ENCODE measurements around the gene ACBD3.

ACBD3 gene

GRCh38 chr1:226111883-226112261 is 74.7 kb downstream of the ACBD3 start:
- no peak for DNase-seq (ENCODE audit: low read depth)

GRCh38 chr1:226111098-226111882 is 75.3 kb downstream of the ACBD3 start:
- no peak for DNase-seq (ENCODE audit: low read depth)

- DNase-seq (ENCODE audit: low read depth) = peak; percentile 27
Observed at GRCh38 chr1:226110249-226111097, 76.1 kb downstream of the ACBD3 start.

- peak; percentile 49 for DNase-seq (ENCODE audit: low read depth)
Observed at GRCh38 chr1:226109829-226110248, 76.7 kb downstream of the ACBD3 start.

GRCh38 chr1:226108935-226109828 is 77.4 kb downstream of the ACBD3 start:
- no peak for DNase-seq (ENCODE audit: low read depth)

GRCh38 chr1:226107471-226108460 is 78.8 kb downstream of the ACBD3 start:
- DNase-seq (ENCODE audit: low read depth) = no peak

GRCh38 chr1:226104671-226105121 is 81.8 kb downstream of the ACBD3 start:
- no peak for DNase-seq (ENCODE audit: low read depth)

GRCh38 chr1:226100436-226101391 is 85.8 kb downstream of the ACBD3 start:
- no peak for DNase-seq (ENCODE audit: low read depth)

- DNase-seq (ENCODE audit: low read depth) = no peak
Observed at GRCh38 chr1:226098870-226099835, 87.4 kb downstream of the ACBD3 start.

GRCh38 chr1:226097866-226098625 is 88.5 kb downstream of the ACBD3 start:
- DNase-seq (ENCODE audit: low read depth) = no peak

GRCh38 chr1:226095286-226095685 is 91.3 kb downstream of the ACBD3 start:
- DNase-seq (ENCODE audit: low read depth) = no peak

Measured in stimulated activated CD8-positive, alpha-beta memory T cell treated with anti-CD3 and anti-CD28 coated beads, Interleukin-15, amount 100 ng/mL, for 1 hour (primary cell).